Measurements from ENCODE around the gene INAFM1.

DNA sequence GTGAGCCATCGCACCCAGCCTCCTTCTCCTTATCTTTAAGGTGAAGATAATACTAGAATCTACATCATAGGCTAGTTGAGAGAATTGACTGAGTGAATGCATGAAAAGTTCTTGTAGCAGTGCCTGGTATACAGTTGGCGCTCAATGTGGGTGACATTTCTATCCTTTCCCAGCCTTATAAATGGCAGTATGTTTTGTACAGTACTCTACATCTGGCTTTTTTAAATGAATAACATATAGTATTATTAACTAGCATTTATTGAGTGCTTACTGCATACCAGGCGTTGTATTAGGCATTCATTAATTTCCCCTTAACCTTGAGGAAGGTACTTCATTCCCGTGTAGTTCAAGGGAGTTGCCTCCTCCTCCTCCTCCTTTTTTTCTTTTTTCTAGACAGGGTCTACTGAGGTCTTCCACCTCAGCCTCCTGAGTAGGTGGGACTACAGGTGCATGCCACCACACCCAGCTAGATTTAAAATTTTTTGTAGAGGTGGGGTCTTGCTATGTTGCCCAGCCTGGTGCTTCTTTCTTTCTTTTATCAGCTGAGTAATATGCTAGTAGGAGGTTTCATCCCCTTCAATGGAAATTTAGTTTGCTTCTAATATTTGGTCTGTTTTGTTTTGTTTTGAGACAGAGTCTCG is 37.8 kb downstream of the INAFM1 start:
- TF ChIP-seq, protein P1, sequence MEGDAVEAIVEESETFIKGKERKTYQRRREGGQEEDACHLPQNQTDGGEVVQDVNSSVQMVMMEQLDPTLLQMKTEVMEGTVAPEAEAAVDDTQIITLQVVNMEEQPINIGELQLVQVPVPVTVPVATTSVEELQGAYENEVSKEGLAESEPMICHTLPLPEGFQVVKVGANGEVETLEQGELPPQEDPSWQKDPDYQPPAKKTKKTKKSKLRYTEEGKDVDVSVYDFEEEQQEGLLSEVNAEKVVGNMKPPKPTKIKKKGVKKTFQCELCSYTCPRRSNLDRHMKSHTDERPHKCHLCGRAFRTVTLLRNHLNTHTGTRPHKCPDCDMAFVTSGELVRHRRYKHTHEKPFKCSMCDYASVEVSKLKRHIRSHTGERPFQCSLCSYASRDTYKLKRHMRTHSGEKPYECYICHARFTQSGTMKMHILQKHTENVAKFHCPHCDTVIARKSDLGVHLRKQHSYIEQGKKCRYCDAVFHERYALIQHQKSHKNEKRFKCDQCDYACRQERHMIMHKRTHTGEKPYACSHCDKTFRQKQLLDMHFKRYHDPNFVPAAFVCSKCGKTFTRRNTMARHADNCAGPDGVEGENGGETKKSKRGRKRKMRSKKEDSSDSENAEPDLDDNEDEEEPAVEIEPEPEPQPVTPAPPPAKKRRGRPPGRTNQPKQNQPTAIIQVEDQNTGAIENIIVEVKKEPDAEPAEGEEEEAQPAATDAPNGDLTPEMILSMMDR (IDR thresholded peaks at IDR 0.05; ENCODE audit: poor library complexity) = no peak
- no peak for TF ChIP-seq EZH2phosphoT487 (IDR thresholded peaks at IDR 0.05; ENCODE audit: low read depth, severe bottlenecking, unreplicated experiment)
